Measurements from ENCODE around the gene FNDC11. TPM values are rescaled to one million over a fixed set of nuclear protein-coding genes. Genes with fewer than 3 reads are reported as not detected.

FNDC11 gene
- total RNA-seq, 1 experiment from 2014 or later = 2.5 TPM

DNA sequence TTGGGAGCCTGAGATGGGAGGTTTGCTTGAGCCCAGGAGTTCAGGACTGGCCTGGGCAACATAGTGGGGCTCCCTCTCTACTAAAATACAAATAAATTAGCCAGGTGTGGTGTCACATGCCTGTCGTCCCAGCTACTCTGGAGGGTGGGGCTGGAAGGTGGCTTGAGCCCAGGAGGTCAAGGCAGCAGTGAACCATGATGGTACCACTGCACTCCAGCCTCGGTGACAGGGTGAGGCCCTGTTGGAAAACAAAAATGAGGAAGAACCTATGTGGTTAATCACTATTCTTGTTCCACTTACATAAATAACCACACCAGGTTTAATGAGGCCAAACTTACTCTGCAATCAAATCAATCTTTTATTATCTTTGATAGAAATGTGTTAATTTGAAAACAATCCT lies 28.0 kb upstream of the FNDC11 start:
- no peak overlapping the region for H2BK15ac ChIP-seq (ENCODE audit: low read depth, low read length)
- no peaks in the 10 kb centered on the region for H3K27me3 ChIP-seq (ENCODE audit: insufficient read depth, low read length)
- peaks cover 3% of the 10 kb centered on the region for H3K27me3 Mint-ChIP-seq (ENCODE audit: low read depth)

More for the DNA sequence above, 28.0 kb upstream of the FNDC11 start:
- peaks cover 7 to 13% of the 10 kb centered on the region in 2 experiments; a peak in 4 of 5 replicates for H3K9me3 Mint-ChIP-seq
- H3K36me3 Mint-ChIP-seq (ENCODE audit: insufficient read depth in 1 of 3, low read depth in 3 of 3) = peaks cover 20 to 29% (median 21%) of the 10 kb centered on the region in 3 experiments; a peak in 6 of 7 replicates
- DNase-seq = no peak
- no peak overlapping the region for H3K27ac Mint-ChIP-seq
- Histone ChIP-seq H4K91ac (ENCODE audit: insufficient read length, low read depth, low read length) (no peak overlapping the region), H3K14ac (ENCODE audit: insufficient read depth, low read length) (no peak overlapping the region), H3K9ac (ENCODE audit: extremely low read depth, insufficient read length, low read length) (no peak overlapping the region), H2AFZ (ENCODE audit: low read length) (no peak overlapping the region), H3K23me2 (ENCODE audit: insufficient read length, low read depth, low read length, poor library complexity, severe bottlenecking) (peaks cover 4% of the 10 kb centered on the region), H2BK5ac (ENCODE audit: insufficient read length, low read length) (no peak overlapping the region), H3K79me2 (ENCODE audit: insufficient read depth, low read length) (no peaks in the 10 kb centered on the region; the same call in 1 of the 2 replicates), H4K8ac (replicated peaks; ENCODE audit: insufficient read length, low read depth, low read length) (no peak overlapping the region), H4K5ac (ENCODE audit: insufficient read length, low read depth, low read length) (no peak overlapping the region), H3K4me2 (ENCODE audit: insufficient read depth, insufficient read length, low read length) (no peak overlapping the region), H2AK5ac (ENCODE audit: insufficient read length, low read length) (no peak overlapping the region), H2BK12ac (ENCODE audit: insufficient read length, low read depth, low read length) (no peak overlapping the region), H4K20me1 (ENCODE audit: control insufficient read depth, insufficient read depth, insufficient read length) (no peaks in the 10 kb centered on the region), H3K18ac (ENCODE audit: insufficient read length, low read depth, low read length) (no peak overlapping the region), H2BK120ac (ENCODE audit: low read depth, low read length, poor library complexity, severe bottlenecking) (no peak overlapping the region), H3K23ac (ENCODE audit: insufficient read length, low read depth, low read length) (no peak overlapping the region), H3K56ac (ENCODE audit: insufficient read length, low read depth, low read length) (no peak overlapping the region), H3K9me3 (ENCODE audit: control insufficient read depth, low read depth, low read length) (no peaks in the 10 kb centered on the region), H3K4ac (ENCODE audit: low read depth, low read length) (no peak overlapping the region), H3K4me1 (ENCODE audit: insufficient read depth, low read length) (no peaks in the 10 kb centered on the region), H3T11ph (ENCODE audit: low read length) (no peak overlapping the region), H3K79me1 (ENCODE audit: insufficient read depth, low read depth, low read length, poor library complexity, severe bottlenecking) (peaks cover 4% of the 10 kb centered on the region), H3K27ac (ENCODE audit: insufficient read length, low read depth, low read length) (no peak overlapping the region), H2BK20ac (ENCODE audit: low read depth, low read length, poor library complexity, severe bottlenecking) (no peak overlapping the region)
- WGBS (ENCODE audit: extremely low coverage, insufficient read length, low lambda C conversion rate) = no CpG with 5 or more reads among the region's 2 CpGs
- TF ChIP-seq, protein P1, sequence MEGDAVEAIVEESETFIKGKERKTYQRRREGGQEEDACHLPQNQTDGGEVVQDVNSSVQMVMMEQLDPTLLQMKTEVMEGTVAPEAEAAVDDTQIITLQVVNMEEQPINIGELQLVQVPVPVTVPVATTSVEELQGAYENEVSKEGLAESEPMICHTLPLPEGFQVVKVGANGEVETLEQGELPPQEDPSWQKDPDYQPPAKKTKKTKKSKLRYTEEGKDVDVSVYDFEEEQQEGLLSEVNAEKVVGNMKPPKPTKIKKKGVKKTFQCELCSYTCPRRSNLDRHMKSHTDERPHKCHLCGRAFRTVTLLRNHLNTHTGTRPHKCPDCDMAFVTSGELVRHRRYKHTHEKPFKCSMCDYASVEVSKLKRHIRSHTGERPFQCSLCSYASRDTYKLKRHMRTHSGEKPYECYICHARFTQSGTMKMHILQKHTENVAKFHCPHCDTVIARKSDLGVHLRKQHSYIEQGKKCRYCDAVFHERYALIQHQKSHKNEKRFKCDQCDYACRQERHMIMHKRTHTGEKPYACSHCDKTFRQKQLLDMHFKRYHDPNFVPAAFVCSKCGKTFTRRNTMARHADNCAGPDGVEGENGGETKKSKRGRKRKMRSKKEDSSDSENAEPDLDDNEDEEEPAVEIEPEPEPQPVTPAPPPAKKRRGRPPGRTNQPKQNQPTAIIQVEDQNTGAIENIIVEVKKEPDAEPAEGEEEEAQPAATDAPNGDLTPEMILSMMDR (conservative IDR thresholded peaks at IDR 0.05) = no peak
- H3K4me3 Mint-ChIP-seq = no peak overlapping the region
- peaks cover 2 to 10% of the 10 kb centered on the region in 2 experiments; a peak in 3 of 4 replicates for H3K4me1 Mint-ChIP-seq
